ENCODE results near the gene AGPAT4.

- TF ChIP-seq POLR2A (IDR thresholded peaks at IDR 0.05), result no peak
- no peak for TF ChIP-seq EP300 (IDR thresholded peaks at IDR 0.05)
- no peak for TF ChIP-seq CTCF (IDR thresholded peaks at IDR 0.05)
- no peak for TF ChIP-seq POLR2AphosphoS5 (IDR thresholded peaks at IDR 0.05)
Measured at GRCh38 chr6:161216616-161217205, 57.1 kb downstream of the AGPAT4 start.
